NCI-H82 treated with DMSO at 0.1 percent for 48 hours (cell line): Measurements from ENCODE around the gene TSPYL1.
A peak's percentile ranks its signal among the peaks of the same experiment; 100 is the strongest.
"Not testable (repeated sequence)": the region's sequence is repeated elsewhere in the genome, so short reads cannot be mapped to it uniquely, and the experiment has no call there.

Experiments
- DNase-seq: peaks from one replicate; lab custom pipeline; 2025; ENCODE audit not compliant: unreplicated experiment; lab: John Stamatoyannopoulos, UW

Gene TSPYL1

GRCh38 chr6:116279232-116280160, at the start of gene TSPYL1:
Gene TSPYL1, minus strand, starts transcription at chr6:116279930. Its CDS starts 100 bp downstream, at chr6:116279830.
- DNase-seq, result peak; percentile 89

- DNase-seq, result no peak
Observed at GRCh38 chr6:116329156-116329555, 49.4 kb upstream of the TSPYL1 start.

DNA sequence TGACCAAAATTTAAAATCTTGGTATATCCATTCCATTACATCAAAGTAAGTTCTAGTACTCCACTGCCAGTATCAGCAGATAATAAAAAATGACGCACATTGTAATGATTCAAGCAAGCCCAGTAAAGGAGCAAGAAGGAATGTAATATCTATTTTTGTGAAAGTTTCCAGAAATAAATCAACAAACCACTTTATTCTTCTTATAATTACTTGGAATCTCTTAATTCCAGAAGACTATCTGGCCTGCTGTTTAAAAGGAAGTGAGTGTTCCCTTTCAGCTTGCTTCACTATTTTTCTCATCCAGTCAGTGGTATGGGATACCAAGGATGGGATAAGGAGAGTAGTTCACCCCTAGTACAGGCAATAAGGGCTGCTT, 48.8 kb upstream of the TSPYL1 start:
- no peak for DNase-seq

GRCh38 chr6:116327803-116328527, 48.2 kb upstream of the TSPYL1 start:
- DNase-seq, result no peak

DNA sequence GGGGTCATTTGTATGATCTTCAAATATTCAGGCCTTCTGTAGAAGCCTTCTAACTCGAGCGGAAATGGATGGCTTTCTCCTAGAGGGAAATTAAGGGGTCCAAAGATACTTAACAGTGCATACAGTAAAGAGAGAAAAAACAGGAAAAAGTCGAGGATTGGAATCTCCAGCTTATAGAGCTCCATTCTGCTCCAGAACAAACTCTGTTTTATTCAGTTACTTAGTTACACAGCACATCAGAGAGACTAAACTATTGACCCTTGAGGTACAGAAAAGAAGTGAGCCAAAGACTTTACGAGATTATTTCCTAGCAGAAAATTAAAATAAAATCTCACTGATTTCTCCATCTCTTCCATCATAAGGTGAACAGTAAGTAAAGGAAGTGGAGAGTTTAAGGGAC, 47.3 kb upstream of the TSPYL1 start:
- DNase-seq, result no peak

GRCh38 chr6:116326181-116326671, 46.5 kb upstream of the TSPYL1 start:
- DNase-seq, result no peak

DNA sequence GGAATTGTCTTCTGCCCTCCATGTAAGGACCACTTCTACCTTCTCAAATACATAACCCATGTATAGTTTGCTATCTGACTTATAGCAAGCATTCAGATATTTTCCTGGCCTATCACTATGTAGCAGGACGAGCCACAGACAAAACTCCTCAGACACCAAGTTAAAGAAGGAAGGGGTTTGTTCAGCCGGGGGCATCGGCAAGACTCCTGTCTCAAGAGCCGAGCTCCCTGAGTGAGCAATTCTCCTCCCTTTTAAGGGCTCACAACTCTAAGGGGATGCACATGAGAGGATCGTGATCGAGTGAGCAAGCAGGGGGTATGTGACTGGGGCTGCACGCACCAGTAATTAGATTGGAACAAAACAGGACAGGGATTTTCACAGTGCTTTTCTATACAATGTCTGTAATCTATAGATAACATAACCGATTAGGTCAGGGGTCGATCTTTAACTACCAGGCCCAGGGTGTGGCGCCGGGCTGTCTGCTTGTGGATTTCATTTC, 46.0 kb upstream of the TSPYL1 start:
- DNase-seq, result not testable (repeated sequence)

DNA sequence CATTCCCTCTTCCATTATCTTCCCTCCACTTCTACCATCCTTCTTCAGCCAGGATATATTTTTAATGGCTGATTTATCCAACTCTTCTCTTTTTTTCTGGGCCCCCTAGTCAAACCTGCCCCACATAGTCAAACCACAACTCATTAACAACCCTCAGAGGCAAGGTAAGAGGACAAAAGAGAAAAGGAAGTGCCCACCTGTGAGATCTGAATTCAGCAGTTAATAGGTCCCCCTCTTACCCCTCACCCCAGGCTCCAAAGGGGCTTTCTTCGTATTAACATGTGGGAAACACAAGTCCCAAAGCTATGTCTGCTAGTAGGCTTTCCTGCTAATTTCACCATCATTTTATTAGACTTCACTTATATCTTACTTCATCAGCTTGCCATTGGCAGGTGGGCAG, 44.1 kb upstream of the TSPYL1 start:
- DNase-seq, result no peak

GRCh38 chr6:116321933-116322332, 42.2 kb upstream of the TSPYL1 start:
- DNase-seq, result not testable (repeated sequence)

GRCh38 chr6:116316772-116317467, 37.2 kb upstream of the TSPYL1 start:
- DNase-seq, result no peak

DNA sequence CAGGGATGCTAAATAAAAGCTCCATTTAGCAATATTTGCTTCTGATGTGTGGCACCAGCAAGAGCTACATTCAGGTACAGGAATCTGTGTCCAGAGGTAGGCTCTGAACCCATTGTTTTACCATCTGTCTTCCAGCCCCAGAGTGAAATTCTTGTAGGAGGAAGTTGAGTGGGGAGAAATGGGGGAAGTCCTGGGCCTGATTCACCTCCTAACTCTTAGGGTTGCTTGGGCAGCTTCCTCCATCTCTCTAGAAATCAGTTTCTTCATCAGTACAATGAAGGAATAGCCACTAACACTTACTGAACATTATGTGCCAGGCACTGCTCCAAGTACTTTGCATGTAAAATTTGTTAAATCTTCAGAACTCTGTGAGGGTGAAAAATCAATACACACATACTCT, 35.1 kb upstream of the TSPYL1 start:
- DNase-seq, result no peak

DNA sequence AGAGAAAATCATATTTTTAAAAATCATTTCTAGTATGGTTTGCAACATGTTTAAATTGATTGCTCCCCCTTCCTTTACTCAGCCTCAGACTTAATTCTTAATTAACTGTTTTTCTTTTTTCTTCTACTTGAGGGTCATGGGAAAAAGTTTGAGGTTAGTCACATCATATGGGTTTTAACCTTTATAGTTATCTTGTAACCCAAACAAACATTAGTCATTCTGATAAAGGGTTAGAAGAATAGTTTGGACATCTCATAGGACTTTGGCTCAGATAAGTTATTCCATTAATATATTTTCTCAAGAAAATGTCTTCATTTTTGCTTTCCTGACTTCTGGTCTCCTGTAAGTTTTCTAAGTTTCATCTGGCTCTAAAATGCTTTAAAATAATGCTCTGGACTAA, 34.5 kb upstream of the TSPYL1 start:
- DNase-seq, result no peak

GRCh38 chr6:116313101-116313776, 33.5 kb upstream of the TSPYL1 start:
- DNase-seq, result no peak

DNA sequence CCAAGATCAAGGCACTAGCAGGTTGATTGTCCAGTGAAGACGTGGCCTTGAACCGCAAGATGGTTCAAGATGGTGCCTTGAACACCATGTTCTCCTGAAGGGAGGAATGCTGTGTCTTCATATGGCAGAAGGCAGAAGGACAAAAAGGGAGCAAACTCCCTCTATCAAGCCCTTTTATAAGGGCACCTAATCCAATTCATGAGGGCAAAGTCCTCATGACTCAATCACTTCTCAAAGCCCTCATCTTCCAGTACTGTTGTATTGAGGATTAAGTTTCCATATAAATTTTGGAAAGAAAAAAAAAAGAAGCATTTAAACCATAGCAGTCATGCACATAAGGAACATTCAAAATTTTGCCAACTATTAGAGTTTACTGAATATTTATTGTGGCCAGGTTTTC, 29.9 kb upstream of the TSPYL1 start:
- DNase-seq, result no peak

DNA sequence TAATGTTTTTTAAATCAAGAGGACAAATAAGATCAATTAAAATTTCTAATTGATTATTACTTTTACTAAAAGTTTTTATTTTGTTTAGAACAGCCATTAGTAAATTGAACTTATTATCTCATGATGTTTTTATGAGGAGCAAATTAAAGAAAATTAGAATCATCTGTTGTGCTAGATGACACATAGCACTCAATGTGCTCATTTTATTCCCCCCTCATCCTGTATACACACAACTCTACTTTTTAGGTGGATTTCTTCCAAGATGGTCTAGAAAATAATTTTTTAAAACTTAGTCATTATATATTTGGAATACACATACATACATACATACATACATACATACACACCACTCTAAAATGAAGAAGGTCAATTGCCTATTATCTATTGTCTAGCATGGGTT, 29.3 kb upstream of the TSPYL1 start:
- no peak for DNase-seq

DNA sequence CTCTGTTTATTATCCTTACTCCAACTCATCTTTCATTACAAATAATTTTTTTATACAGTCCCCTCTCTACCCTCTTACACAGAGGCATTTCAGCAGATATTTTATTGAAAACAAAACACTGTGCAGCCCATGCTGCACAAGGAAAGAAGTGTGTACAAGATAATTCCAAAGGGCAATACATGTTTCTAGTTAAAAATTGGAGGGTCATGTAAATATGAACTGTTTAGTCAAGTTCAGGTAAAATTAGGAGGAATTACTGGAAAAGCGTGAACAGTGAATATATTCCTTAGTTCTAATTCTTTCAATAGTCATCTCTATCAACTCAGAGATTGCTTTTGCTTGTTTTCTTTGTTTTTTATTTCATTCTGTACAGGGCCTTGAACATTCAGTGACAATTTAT, 27.9 kb upstream of the TSPYL1 start:
- DNase-seq, result no peak

- no peak for DNase-seq
Observed at GRCh38 chr6:116307001-116307400, 27.3 kb upstream of the TSPYL1 start.

DNA sequence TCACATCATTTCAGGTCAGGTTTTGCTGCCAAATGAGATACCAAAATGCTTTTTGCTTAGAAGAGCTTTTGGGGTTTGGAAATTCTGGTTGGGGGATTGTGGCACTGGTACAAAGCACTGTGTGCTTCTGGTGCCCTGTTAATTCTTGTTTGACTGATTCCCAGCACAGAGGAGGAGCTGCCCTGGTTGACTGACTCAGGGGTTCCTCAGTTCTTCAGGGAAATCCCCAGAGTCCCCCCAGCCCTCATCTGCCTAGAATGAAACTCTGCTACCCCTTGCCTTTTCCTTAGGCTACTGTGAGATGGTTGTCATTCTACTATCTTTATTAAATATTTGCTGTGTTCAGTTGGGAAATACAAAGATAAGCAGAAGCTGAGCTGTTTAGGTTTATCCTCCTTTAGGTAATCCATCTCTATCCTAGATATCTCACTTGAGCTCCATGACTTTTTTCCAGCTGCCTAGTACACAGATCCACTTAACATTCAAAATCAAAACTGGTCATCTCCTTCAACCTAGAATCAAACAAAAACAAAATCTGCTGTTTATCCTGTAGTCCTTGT, 24.9 kb upstream of the TSPYL1 start:
- no peak for DNase-seq

GRCh38 chr6:116301104-116301503, 21.4 kb upstream of the TSPYL1 start:
- DNase-seq, result no peak

DNA sequence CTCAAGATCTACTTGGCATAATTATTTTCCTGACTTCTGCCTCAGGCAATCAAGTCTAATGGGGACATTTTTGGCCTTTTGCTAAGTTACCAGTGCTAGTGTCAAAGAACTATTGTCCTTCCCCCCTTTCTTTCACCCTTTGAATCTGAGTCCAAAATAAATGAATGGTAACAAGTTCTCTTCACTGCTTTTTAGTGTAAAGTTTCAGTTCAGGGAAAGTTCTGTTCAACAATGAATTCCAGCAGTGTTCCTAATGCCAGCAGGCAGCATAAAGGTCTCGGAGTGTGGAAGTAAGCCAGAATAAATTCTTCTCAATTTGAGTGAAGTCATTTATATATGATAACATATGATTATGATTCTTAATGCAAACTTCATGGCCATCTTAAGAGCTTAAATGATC, 20.8 kb upstream of the TSPYL1 start:
- no peak for DNase-seq
